HG03175 (cell line): ENCODE measurements around the gene INTU.
"Not testable (repeated sequence)": the region's sequence is repeated elsewhere in the genome, so short reads cannot be mapped to it uniquely, and the experiment has no call there.

Source experiments
- ATAC-seq: cut with Tn5 transposase; IDR thresholded peaks from one replicate; pipeline ENCODE4 v1.9.1; 2021; ENCODE audit warnings: mild to moderate bottlenecking, moderate library complexity; ENCODE audit not compliant: unreplicated experiment

The INTU gene

DNA sequence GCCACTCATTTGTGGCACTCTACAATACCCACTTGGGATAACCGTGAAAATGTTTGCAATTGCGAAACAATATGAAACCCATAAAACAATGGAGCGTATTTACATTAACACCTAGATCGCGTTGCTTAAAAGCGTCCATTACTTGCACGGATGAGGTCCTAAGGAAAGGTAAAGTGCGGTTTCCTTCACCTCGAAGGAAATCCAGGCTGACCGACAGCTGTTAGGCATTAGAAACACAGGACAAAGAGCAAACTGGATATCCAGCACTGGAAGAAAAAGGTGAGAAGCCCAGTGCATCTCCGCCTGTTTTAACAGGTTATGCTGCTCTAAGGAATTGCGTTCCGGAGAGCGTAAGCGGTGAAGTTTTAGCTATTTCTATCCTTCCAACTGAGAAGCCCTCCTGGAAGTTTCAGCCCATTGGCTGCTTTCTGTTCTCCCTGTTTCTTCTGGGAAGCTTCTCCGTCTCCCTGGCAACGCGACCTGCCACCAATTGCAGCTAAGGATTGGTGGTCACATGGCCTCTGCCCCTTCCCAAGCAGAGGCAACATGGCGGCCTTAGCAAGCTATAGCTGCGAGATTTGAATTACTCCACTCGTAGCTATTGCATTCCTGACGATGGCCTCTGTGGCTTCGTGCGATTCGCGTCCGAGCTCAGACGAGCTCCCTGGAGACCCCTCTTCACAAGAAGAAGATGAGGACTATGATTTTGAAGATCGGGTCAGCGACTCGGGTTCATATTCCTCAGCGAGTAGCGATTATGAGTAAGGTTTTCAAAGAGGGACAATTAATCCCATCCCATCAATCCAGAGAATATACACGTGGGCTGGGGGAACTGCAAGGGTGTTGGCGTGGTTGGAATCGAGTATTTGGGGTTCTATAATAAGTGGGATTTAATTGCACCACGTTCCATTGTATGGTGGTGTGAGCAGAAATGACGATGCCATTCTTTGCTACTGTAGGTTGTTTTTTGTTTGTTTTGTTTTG is at the start of gene INTU:
TSS of gene INTU (plus strand) at position 538 of the 984 bp plus-strand sequence. CDS start at position 616, 78 bp downstream.
- ATAC-seq, result peak; percentile 92

DNA sequence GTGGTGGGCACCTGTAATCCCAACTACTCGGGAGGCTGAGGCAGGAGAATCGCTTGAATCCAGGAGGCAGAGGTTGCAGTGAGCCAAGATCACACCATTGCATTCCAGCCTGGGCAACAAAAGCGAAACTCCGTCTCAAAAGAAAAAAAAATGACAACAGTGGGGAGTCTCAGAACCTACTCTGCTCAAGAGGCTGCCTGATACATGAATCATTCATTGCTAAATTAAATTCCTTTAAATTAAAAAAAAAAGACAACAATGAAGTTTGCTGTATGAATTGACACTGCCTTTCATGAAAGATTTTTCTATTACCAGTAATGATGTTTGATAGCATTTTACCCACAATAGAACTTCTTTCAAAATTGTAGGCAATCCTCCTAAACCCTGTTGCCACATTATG is 46.3 kb upstream of the INTU start:
- not testable (repeated sequence) for ATAC-seq

DNA sequence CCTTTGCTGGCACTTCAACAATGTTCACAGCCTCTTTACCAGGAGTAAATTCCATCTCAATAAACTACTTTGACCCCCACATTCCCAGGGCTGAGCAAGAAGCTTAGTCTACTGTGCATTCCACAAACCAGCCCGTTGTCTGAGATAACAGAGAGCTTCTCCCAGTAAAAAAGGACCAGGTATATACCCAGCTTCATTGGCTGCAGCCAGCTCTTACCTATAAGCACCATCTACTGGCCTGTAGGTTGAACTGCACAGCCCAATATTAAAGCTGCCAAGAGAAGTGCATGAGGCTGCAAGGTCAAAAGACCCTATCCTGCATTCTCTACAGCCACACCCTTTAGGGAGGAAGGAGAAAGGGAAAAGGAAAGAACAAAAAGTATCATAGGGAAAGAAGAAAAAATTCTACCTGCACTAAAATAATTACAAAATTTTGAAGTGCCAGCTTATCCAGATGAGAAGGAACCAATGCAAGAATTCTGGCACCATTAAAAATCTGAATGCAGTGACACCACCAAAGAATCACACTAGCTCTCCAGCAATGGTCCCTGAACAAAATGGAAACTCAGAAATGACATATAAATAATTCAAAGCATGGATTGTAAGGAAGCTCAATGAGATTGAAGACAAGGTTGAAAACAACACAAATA is 45.7 kb upstream of the INTU start:
- ATAC-seq, result peak; percentile 98

DNA sequence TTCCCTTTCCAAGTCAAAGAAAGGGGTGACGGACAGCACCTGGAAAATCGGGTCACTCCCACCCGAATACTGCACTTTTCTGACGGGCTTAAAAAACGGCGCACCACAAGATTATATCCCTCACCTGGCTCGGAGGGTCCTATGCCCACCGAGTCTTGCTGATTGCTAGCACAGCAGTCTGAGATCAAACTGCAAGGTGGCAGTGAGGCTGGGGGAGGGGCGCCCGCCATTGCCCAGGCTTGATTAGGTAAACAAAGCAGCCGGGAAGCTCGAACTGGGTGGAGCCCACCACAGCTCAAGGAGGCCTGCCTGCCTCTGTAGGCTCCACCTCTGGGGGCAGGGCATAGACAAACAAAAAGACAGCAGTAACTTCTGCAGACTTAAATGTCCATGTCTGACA is 43.6 kb upstream of the INTU start:
- ATAC-seq, result not testable (repeated sequence)

DNA sequence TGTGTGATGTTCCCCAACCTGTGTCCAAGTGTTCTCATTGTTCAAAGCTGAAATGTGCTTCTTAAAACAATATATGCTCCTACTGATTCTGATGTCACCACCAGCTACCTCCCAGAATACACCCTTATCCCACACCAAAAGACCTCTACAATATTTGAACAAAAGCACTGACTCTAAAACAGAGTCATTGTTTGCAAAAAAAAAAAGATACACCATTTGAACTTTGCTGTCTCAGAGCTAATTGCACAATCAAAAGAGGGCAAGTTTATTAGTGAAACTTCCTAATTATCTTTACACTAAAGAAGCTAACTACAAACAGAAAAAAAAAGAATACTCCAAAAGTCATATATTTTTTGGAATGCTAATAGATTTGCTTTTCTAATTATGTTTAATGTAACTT is 34.1 kb upstream of the INTU start:
- no peak for ATAC-seq

DNA sequence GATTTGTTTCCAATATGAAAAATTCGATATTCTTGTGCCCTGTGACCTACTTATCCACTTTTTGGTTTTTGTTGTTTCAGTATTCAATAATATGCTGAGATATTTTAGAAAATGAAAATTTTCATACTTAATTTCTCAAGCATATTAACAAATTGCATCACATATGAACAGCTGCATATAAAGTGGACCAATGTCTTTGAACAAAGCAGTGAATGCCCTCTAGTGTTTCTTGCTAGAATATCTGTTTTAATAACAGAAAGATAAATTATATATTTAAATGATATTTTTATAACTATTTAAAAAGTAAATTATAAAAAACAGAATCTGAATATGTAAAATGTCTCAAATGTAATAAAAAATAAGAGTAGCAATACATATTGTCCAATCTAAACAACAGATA is 31.7 kb upstream of the INTU start:
- ATAC-seq, result no peak

DNA sequence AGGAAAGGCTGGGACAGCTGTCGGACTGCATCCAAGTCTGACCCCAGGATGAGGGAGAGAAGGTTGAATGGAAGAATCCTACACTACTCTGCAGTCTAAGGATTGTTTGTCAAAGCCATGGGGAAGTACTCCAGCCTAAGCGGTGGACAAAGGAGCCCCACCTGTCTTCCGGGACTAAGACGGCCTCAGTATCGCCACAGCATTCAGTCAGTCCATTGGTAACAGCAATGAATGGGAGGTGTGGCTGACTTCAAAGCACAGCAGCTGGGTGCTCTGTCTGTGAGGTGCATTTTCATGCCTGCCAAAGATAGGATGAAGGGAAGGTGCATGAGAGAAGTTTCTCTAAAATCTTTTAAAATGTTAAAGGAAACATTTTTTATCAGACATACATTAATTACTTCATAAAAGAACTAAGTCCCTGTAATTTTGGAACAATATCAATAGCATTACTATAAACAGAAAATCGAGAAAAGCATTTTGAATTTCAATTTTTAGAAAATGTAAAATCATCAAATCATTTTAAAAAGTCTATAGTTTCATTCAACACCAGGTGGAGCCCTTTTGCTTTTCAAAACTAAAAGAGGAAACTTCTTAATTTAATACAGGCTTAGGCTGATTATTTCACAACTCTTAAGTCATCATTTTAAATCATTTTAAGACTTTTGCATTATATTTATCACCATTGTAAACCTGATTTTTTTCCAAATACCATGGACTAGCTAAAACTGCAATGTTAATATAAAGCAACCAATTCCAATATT is 27.6 kb upstream of the INTU start:
- ATAC-seq, result no peak

DNA sequence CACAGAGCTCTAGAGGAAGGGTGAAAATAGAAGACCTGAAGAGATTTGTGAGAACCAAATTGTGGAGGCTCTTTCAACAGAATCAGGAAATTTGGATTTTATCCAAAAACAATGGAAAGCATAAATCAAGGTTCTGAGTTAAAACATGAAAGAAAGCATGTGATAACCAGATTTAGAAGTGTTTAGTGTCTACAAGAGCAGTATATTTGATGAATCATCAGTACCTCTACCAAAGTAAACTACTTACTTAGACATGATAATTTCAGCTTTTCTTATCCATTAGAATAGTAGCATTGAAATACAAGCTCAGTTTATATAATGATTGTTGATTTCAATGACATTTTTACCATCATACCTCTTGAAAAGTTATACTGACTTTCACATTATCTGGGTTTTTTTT is 25.9 kb upstream of the INTU start:
- no peak for ATAC-seq

DNA sequence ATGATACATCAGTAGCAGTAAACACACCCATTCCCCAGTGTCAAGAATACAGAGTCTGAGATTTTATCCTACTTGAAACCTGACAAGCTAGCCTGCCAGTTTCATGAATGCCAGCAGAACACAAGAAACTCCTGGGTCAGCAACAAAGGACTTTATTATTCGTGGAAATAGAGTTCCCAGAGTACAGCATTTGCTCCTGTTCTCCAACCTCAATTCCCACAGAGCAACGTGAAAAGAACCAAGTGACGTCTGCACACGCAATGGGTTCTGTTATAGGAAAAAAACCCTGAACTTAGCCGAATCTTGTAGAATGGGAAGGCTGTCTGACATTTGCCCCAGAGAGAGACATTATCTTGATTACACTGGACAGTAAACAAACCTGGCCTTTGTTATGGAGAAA is 23.3 kb upstream of the INTU start:
- ATAC-seq, result no peak

DNA sequence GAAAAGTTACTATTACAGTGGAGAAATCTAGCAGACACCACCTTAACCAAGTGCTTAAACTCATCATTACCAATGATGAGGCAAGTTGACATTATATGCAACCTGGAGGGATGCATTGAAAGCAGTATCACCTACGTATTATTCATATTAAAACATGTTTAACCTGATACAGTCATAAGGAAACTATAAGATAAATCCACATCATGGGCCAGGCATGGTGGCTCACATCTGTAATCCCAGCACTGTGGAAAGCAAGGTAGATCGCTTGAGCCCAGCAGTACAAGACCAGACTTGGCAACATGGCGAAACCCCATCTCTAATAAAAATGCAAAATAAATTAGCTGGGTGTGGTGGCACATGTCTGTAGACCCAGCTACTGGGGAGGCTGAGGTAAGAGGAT is 22.3 kb upstream of the INTU start:
- no peak for ATAC-seq

DNA sequence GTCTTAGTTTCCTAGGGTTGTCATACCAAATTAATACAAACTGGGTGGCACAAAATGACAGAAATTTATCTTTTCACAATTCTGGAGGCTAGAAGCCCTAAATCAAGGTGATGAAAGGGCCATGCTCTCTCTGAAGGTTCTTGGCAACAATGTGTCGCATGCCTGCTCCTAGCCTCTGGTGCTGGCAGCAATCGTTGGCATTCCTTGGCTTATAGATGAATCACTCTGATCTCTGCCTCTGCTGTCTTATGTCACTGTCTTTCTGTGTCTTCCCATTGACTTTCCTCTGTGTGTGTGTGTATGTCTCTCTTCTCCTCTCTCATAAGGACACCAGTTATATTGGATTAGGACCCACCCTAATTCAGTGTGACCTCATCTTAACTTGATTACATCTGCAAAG is 15.9 kb upstream of the INTU start:
- ATAC-seq, result no peak

DNA sequence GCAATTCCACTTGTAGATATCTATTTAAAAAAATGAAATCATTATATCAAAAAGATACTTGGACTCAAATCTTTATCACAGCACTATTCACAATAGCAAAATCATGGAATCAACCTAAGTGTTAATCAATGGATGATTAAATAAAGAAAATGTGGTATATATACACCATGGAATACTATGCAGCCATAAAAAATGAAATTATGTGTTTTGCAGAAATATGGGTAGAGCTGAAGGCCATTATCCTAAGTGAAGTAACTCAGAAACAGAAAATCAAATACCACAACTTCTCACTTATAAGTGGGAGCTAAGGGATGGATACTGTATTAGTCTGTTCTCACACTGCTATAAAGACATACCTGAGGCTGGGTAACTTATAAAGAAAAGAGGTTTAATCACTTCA is 14.3 kb upstream of the INTU start:
- no peak for ATAC-seq

DNA sequence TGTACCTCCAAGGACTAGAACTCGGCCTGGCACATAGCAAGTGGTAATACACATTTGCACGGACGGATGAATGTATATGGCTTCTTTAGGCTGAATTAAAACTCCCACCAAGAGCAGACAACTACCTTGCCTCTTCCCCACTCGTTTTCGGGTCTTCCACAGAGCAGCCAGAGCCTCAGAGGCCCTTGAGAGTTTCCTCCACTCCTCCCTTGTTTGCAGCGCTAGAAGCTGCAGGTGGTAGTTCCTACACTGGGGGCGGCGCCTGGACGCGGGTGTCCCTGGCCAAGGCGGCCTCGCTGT is 10.2 kb upstream of the INTU start:
- ATAC-seq, result no peak

DNA sequence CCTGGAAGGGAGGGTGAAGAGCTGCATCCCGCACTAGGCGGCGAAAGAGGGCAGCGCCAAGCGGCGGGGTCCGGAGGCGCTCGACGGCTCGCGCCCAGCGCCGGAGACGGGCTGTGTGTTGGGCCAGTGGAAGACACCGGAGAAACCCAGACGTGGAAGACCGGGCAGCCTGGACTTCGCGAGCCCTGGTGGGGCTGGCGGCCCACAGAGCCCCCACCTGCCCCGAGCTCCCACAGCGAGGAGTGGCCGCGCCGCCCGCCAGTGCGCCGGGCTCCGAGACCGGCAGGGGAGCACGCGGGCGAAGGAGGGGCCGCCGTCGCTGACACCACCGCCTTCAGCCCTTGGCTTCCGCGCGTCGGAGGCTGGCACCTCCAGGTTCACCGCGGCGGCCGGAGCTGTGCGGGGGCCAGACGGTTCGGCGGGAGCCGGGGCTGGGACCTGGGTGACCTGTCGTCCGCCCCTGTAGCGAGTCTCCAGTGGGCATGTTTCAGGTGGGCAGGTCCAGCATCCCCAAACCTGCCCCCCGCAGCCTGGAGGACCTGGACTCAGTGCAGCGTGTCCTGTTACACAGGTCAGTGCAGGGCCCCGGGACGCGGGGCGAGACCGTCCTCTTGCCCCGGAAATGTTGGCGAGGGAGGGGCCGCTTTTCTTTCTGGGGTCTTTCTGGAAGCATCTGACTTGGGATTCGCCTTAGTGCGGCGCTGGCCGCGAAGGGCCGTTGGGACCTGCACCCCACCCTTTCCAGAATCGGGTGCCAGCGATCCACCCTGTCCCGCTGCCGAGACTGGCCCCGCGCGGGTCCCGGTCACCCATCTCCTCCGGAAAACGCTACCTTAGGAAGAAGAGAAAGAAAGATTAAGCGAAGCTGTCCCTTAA is 9.6 kb upstream of the INTU start:
- no peak for ATAC-seq

DNA sequence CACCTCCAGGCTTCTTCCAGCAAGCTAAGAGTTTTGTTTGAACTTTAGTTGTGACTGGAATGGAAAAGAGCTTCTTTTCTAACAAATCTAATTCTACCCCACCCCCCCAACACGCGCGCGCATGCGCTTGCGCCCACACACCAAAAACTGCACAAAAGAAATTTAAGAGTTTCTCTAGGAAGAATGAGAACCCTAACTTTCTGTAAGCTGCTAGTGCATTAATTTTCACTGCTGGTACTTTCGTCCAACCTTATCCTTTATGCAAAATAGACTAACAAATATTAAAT is 9.0 kb upstream of the INTU start:
- ATAC-seq, result no peak

DNA sequence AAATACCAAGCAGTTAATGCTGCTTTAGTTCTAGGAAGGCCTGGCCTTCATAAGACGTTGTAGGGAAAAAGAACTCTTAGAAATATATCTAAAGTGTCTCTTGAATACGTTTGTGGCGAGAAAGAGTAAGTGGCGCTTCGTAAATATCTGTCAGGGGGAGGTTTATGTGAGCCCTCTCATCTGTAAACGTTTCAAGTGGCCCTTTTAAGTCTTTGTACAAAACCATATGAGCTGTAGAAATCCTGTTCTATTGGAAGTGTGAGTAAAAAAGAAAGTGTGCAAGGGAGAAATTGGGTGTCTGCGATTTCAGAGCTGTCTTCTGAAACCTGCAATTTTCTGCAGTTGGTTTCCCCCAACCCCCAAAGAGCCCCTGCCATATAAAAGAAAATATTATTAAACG is 8.6 kb upstream of the INTU start:
- no peak for ATAC-seq

DNA sequence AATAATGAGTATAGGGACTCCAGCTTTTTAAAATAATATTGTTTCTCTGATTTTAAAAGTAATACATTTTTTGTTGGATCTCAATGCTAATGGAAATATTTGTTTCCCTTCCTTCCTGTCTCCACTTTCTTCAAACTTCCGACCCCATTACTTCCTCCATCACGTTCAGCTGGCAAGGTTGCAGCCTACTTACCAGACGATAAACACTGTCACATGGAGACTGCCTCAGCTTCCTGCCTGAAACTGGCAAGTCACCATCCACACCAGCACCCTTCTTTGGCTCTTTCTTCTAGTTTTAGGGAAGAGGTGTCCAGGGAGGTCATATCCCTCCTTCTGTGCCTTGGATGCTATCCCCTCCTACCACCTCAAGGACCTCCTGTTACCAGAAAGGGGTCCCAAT is 3.4 kb upstream of the INTU start:
- ATAC-seq, result no peak

DNA sequence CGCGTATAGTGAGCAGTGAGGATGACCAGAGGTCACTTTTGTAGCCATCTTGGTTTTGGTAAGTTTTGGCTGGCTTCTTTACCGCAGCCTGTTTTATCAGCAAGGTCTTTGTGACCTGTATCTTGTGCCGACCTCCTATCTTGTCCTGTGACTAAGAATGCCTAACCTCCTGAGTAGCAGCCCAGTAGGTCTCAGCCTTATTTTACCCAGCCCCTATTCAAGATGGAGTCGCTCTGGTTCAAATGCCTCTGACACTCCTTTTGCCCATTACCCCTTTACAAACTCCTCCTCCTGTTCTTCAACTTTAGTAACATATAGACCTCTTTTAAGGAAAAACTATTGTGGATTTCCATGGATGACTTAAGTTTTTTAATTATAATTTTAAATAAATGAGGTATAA is 2.6 kb upstream of the INTU start:
- no peak for ATAC-seq

DNA sequence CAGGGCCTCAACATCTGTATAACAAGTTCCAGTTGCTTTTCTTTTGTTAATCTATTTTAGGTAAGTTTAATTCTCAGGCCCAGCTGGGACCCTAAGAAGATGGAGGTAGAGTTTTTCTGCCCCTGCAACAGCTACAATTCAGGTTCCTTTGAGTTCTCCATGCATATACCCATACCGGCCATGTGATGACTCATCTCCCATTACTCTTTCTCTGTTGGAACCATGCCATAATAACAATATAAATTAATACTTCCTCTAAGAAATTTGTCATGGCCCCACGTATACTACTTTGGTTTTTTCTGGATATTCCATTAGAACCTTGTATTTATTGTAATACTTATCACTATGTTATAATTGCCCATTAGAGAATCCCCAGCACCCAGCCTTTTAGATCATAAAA is 1.3 kb upstream of the INTU start:
- no peak for ATAC-seq

DNA sequence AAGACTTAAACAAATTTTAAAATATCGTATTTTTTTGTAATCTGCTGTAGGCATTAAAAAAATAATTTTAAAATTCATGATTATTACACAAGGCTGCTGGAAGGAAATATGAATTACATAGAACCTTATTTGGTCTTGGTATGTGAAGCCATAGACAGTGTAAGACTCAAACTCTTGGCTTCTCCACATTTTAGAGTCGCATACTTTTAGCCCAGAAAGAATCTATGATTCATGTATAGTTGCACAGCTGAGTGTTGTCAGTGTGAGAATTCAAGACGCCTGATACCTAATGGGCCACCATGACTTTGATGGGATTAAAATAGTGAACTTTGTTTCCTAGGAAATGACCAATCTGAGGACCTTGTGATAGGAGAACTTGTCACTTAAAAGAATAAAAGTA is 1.4 kb downstream of the INTU start:
- ATAC-seq, result no peak

DNA sequence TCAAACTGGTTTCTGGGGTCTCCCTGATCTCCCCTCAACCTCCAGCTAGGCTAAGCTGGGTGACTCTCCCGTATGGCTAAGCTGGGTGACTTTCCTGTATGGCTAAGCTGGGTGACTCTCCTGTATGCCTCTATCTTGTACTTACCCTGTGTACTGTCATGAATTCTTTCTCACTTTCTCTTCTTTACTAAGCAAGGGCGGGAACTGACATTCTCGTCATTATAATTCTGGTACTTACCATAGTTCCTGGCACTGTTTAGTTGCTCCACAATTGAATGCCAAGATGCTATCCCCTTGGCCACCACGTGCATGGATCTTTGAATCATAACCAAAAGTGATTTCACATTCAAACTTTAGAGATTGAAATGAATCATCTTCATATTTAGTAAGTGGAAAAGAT is 8.8 kb downstream of the INTU start:
- no peak for ATAC-seq
